Lower leg skin (tissue), 3 donors: ENCODE results near the gene ADAM22.

Source experiments
- POLR2A ChIP-seq, 2 donors: fragments of 450-650 bp; IDR thresholded peaks; one replicate each; pipeline ENCODE4 v1.6.1; 2016 to 2017; ENCODE audit warnings: antibody characterized with exemption in 2 of 2, mild to moderate bottlenecking in 1 of 2, moderate library complexity in 1 of 2
- TF ChIP-seq, protein P1 (sequence below), 3 donors: fragments of 450-650 bp; IDR thresholded peaks; one replicate each; pipeline ENCODE4 v1.5.1; 2016; ENCODE audit warnings: antibody characterized with exemption in 3 of 3, mild to moderate bottlenecking in 3 of 3, moderate library complexity in 2 of 3

DNA sequence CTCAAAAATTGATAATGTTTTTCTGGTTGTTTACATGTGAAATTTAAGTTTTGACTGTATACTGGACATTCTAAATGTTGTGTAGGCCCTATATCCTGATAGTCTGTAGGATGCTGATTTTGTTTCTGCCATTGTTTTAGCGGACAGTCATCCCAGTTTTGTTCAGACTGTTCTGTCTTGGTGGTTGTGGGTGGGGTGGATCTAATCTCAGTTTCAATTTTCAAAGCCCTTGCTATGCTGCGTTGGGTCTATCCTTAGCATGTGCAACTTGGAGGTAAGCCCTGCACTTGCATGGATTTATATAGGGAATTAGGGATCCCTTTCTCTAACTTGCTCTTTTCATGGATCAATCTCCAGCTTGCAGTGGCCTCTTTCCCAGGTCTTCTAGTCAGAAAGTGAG is 38.7 kb upstream of the ADAM22 start:
- TF ChIP-seq, protein P1, sequence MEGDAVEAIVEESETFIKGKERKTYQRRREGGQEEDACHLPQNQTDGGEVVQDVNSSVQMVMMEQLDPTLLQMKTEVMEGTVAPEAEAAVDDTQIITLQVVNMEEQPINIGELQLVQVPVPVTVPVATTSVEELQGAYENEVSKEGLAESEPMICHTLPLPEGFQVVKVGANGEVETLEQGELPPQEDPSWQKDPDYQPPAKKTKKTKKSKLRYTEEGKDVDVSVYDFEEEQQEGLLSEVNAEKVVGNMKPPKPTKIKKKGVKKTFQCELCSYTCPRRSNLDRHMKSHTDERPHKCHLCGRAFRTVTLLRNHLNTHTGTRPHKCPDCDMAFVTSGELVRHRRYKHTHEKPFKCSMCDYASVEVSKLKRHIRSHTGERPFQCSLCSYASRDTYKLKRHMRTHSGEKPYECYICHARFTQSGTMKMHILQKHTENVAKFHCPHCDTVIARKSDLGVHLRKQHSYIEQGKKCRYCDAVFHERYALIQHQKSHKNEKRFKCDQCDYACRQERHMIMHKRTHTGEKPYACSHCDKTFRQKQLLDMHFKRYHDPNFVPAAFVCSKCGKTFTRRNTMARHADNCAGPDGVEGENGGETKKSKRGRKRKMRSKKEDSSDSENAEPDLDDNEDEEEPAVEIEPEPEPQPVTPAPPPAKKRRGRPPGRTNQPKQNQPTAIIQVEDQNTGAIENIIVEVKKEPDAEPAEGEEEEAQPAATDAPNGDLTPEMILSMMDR (IDR thresholded peaks at IDR 0.05), result no peak
- no peak for TF ChIP-seq POLR2A (IDR thresholded peaks at IDR 0.05)
